Neural progenitor cell (in vitro differentiated cells): ENCODE results near the gene TRHDE. TPM values are rescaled to one million over a fixed set of nuclear protein-coding genes. Genes with fewer than 3 reads are reported as not detected.
A peak's percentile ranks its signal among the peaks of the same experiment; 100 is the strongest.

Experiments
- DNase-seq: peaks from one replicate; pipeline ENCODE4 v3.0.0-alpha.2; 2016; ENCODE audit warnings: low spot score
- H2AFZ ChIP-seq: fragments of 200-600 bp; sonication (generic); replicated peaks from 2 replicates; pipeline ENCODE4 v1.6.1; 2016; ENCODE audit warnings: antibody characterized with exemption
- H3F3A ChIP-seq: fragments of 200-600 bp; sonication (generic); 2 replicates; pipeline ENCODE4 v1.6.1; 2016; ENCODE audit warnings: antibody characterized with exemption, low read depth
- H3K27ac ChIP-seq: fragments of 200-600 bp; sonication (generic); 2 replicates; pipeline ENCODE4 v1.5.1; 2016; ENCODE audit warnings: mild to moderate bottlenecking
- H3K27me3 ChIP-seq: fragments of 200-600 bp; sonication (generic); 2 replicates; pipeline ENCODE4 v1.6.1; 2016; ENCODE audit warnings: mild to moderate bottlenecking, moderate library complexity
- H3K36me3 ChIP-seq: fragments of 200-600 bp; sonication (generic); 2 replicates; pipeline ENCODE4 v1.5.1; 2016
- H3K4me1 ChIP-seq: fragments of 200-600 bp; sonication (generic); 2 replicates; pipeline ENCODE4 v1.6.1; 2016; ENCODE audit warnings: mixed run types
- H3K4me2 ChIP-seq: fragments of 200-600 bp; sonication (generic); 2 replicates; pipeline ENCODE4 v1.6.1; 2016
- H3K4me3 ChIP-seq: fragments of 200-600 bp; sonication (generic); 2 replicates; pipeline ENCODE4 v1.5.1; 2016
- H3K79me2 ChIP-seq: fragments of 200-600 bp; sonication (generic); 2 replicates; pipeline ENCODE4 v1.6.1; 2016; ENCODE audit warnings: low read depth
- H3K9ac ChIP-seq: fragments of 200-600 bp; sonication (generic); 2 replicates; pipeline ENCODE4 v1.6.1; 2016
- H3K9me3 ChIP-seq: fragments of 200-600 bp; sonication (generic); 2 replicates; pipeline ENCODE4 v1.5.1; 2016; ENCODE audit warnings: low read depth
- H4K20me1 ChIP-seq: fragments of 200-600 bp; sonication (generic); 2 replicates; pipeline ENCODE4 v1.6.1; 2016; ENCODE audit warnings: low read depth
- H3K27ac Mint-ChIP-seq: 3 replicates; pipeline ENCODE4 v1.8.0; 2021; ENCODE audit warnings: mixed read lengths
- H3K27me3 Mint-ChIP-seq: 2 replicates; pipeline ENCODE4 v1.8.0; 2022; ENCODE audit warnings: low read depth, mild to moderate bottlenecking, inconsistent platforms, moderate library complexity, mixed read lengths; ENCODE audit not compliant: insufficient read depth
- H3K36me3 Mint-ChIP-seq: 3 replicates; pipeline ENCODE4 v1.8.0; 2021; ENCODE audit warnings: mixed read lengths
- H3K4me1 Mint-ChIP-seq: 3 replicates; pipeline ENCODE4 v1.8.0; 2021; ENCODE audit warnings: mixed read lengths
- H3K4me3 Mint-ChIP-seq: 3 replicates; pipeline ENCODE4 v1.8.0; 2021; ENCODE audit warnings: mild to moderate bottlenecking, moderate library complexity, mixed read lengths
- H3K9me3 Mint-ChIP-seq: 3 replicates; pipeline ENCODE4 v1.8.0; 2020; ENCODE audit warnings: mixed read lengths
- CTCF ChIP-seq: fragments of 200-600 bp; sonication (generic); IDR thresholded peaks from 2 replicates; pipeline ENCODE4 v1.5.1; 2017; ENCODE audit warnings: antibody characterized with exemption, mild to moderate bottlenecking
- EZH2 ChIP-seq: fragments of 200-600 bp; sonication (generic); IDR thresholded peaks from 2 replicates; pipeline ENCODE4 v1.6.1; 2017; ENCODE audit warnings: antibody characterized with exemption, mild to moderate bottlenecking, moderate library complexity
- EZH2phosphoT487 ChIP-seq: fragments of 200-600 bp; sonication (generic); IDR thresholded peaks from 2 replicates; pipeline ENCODE4 v1.6.1; 2017; ENCODE audit warnings: antibody characterized with exemption
- total RNA-seq: library from RNA; depleted of rRNA; stranded (reverse); fragments of >200 nt; gene quantifications from 2 replicates; pipeline ENCODE4 v1.2.3, GENCODE V29; 2015; ENCODE audit warnings: low replicate concordance

TRHDE gene
- total RNA-seq, 1 donor from 2014 or later, result 4.5 TPM

GRCh38 chr12:72270246-72270645 is 1.9 kb upstream of the TRHDE start:
- H2AFZ ChIP-seq, result no peak overlapping the region
- H3K79me2 ChIP-seq, result no peaks in the 10 kb centered on the region
- H3K36me3 Mint-ChIP-seq, result no peaks in the 10 kb centered on the region
- peaks cover 54% of the 10 kb centered on the region for H3K27me3 ChIP-seq
- no peak overlapping the region for H3K9ac ChIP-seq
- no peak for DNase-seq
- H3K27me3 Mint-ChIP-seq, result peaks cover 30% of the 10 kb centered on the region
- H3K9me3 Mint-ChIP-seq, result no peaks in the 10 kb centered on the region
- peak overlapping the region; percentile 96 for H3K4me3 Mint-ChIP-seq
- no peak overlapping the region for H3K4me3 ChIP-seq
- H3K9me3 ChIP-seq, result no peaks in the 10 kb centered on the region
- peaks cover 18% of the 10 kb centered on the region for H3K4me1 ChIP-seq
- TF ChIP-seq EZH2phosphoT487 (no peak), CTCF (no peak), EZH2 (no peak)
- H3K27ac ChIP-seq, result no peak overlapping the region
- H3K4me2 ChIP-seq, result peak overlapping the region; percentile 24
- no peak overlapping the region for H3K27ac Mint-ChIP-seq
- H4K20me1 ChIP-seq, result no peaks in the 10 kb centered on the region
- peaks cover 29% of the 10 kb centered on the region for H3K4me1 Mint-ChIP-seq
- H3F3A ChIP-seq, result peaks cover 12% of the 10 kb centered on the region
- no peaks in the 10 kb centered on the region for H3K36me3 ChIP-seq

GRCh38 chr12:72270961-72271360 is 1.2 kb upstream of the TRHDE start:
- Histone ChIP-seq H3K27ac (no peak overlapping the region), H2AFZ (peak overlapping the region; percentile 95)

GRCh38 chr12:72271451-72272090 is 599 bp upstream of the TRHDE start:
- Histone ChIP-seq H3K4me1 (peaks cover 18% of the 10 kb centered on the region), H4K20me1 (no peaks in the 10 kb centered on the region), H3K79me2 (no peaks in the 10 kb centered on the region), H3K36me3 (no peaks in the 10 kb centered on the region), H3K27ac (no peak overlapping the region), H3F3A (peaks cover 12% of the 10 kb centered on the region), H3K27me3 (peaks cover 67% of the 10 kb centered on the region), H3K9me3 (no peaks in the 10 kb centered on the region), H2AFZ (peak overlapping the region; percentile 95), H3K9ac (no peak overlapping the region), H3K4me3 (peak overlapping the region; percentile 57), H3K4me2 (peak overlapping the region; percentile 91)
- no peaks in the 10 kb centered on the region for H3K9me3 Mint-ChIP-seq
- peaks cover 30% of the 10 kb centered on the region for H3K27me3 Mint-ChIP-seq
- DNase-seq, result peak; percentile 88
- H3K36me3 Mint-ChIP-seq, result no peaks in the 10 kb centered on the region
- H3K4me1 Mint-ChIP-seq, result peaks cover 29% of the 10 kb centered on the region
- TF ChIP-seq CTCF, result peak; percentile 40
- TF ChIP-seq EZH2phosphoT487, result no peak
- TF ChIP-seq EZH2, result no peak
- H3K4me3 Mint-ChIP-seq, result peak overlapping the region; percentile 96
- peak overlapping the region; percentile 90 for H3K27ac Mint-ChIP-seq

More at GRCh38 chr12:72270961-72271360, 1.2 kb upstream of the TRHDE start:
- H3K4me1 Mint-ChIP-seq, result peaks cover 29% of the 10 kb centered on the region
- Histone ChIP-seq H3K9me3 (no peaks in the 10 kb centered on the region), H3K9ac (no peak overlapping the region), H3K4me1 (peaks cover 18% of the 10 kb centered on the region), H3K36me3 (no peaks in the 10 kb centered on the region), H3K79me2 (no peaks in the 10 kb centered on the region), H3K27me3 (peaks cover 61% of the 10 kb centered on the region), H3F3A (peaks cover 12% of the 10 kb centered on the region), H4K20me1 (no peaks in the 10 kb centered on the region), H3K4me3 (peak overlapping the region; percentile 57), H3K4me2 (peak overlapping the region; percentile 91)
- H3K4me3 Mint-ChIP-seq, result peak overlapping the region; percentile 96
- peaks cover 30% of the 10 kb centered on the region for H3K27me3 Mint-ChIP-seq
- no peak overlapping the region for H3K27ac Mint-ChIP-seq
- TF ChIP-seq CTCF, result no peak
- TF ChIP-seq EZH2phosphoT487, result no peak
- TF ChIP-seq EZH2, result no peak
- H3K9me3 Mint-ChIP-seq, result no peaks in the 10 kb centered on the region
- no peaks in the 10 kb centered on the region for H3K36me3 Mint-ChIP-seq
- no peak for DNase-seq
